Peyer's patch (tissue), 4 donors: ENCODE data around the gene TMEM119.

ENCODE experiments used
- CTCF ChIP-seq, 6 experiments: fragments of 450-650 bp in 4 of 6; fragments of 200-600 bp in 2 of 6; sonication (generic) in 1 of 6; IDR thresholded peaks; one replicate each; pipeline ENCODE4 v1.5.1; 2017 to 2019; ENCODE audit warnings: antibody characterized with exemption in 6 of 6, mild to moderate bottlenecking in 3 of 6, moderate library complexity in 1 of 6
- POLR2A ChIP-seq, 2 donors: fragments of 450-650 bp; IDR thresholded peaks; one replicate each; pipeline ENCODE4 v1.5.1; 2017; ENCODE audit warnings: antibody characterized with exemption in 2 of 2, mild to moderate bottlenecking in 2 of 2, moderate library complexity in 2 of 2

DNA sequence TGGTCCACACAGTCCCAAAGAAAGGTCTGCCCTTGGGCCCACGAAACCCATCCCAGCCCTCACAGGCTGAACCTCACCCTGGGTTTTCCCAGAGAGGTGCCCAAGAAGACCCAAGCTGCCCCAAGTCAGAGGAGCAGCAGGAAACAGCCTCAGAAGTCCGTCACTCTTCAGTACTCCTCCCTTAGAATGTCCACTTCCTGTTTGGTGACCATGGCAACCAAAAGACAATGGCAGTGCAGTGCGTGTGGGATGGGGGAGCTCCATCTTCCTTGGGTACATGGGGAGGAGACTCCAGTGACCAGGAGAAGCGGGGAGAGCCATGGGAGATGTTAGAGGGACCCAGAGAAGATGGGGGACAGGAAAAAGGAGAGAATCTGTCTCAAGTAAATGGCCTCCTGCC is 24.5 kb upstream of the TMEM119 start:
- no peak for TF ChIP-seq CTCF (IDR thresholded peaks at IDR 0.05)
- TF ChIP-seq POLR2A (IDR thresholded peaks at IDR 0.05): no peak
